Purkinje cell (primary cell): ENCODE data around the gene WDTC1. TPM values are rescaled to one million over a fixed set of nuclear protein-coding genes. Genes with fewer than 3 reads are reported as not detected.

Experiments
- polyA plus RNA-seq: library from polyadenylated mRNA; unstranded; fragments of >200 nt; fragmentation: Nextera tagmentation; gene quantifications from 2 replicates; pipeline ENCODE4 v1.2.1, GENCODE V29; 2014

Gene WDTC1, protein sequence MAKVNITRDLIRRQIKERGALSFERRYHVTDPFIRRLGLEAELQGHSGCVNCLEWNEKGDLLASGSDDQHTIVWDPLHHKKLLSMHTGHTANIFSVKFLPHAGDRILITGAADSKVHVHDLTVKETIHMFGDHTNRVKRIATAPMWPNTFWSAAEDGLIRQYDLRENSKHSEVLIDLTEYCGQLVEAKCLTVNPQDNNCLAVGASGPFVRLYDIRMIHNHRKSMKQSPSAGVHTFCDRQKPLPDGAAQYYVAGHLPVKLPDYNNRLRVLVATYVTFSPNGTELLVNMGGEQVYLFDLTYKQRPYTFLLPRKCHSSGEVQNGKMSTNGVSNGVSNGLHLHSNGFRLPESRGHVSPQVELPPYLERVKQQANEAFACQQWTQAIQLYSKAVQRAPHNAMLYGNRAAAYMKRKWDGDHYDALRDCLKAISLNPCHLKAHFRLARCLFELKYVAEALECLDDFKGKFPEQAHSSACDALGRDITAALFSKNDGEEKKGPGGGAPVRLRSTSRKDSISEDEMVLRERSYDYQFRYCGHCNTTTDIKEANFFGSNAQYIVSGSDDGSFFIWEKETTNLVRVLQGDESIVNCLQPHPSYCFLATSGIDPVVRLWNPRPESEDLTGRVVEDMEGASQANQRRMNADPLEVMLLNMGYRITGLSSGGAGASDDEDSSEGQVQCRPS
- 0.42 and 0.67 TPM in 2 replicates for polyA plus RNA-seq

DNA sequence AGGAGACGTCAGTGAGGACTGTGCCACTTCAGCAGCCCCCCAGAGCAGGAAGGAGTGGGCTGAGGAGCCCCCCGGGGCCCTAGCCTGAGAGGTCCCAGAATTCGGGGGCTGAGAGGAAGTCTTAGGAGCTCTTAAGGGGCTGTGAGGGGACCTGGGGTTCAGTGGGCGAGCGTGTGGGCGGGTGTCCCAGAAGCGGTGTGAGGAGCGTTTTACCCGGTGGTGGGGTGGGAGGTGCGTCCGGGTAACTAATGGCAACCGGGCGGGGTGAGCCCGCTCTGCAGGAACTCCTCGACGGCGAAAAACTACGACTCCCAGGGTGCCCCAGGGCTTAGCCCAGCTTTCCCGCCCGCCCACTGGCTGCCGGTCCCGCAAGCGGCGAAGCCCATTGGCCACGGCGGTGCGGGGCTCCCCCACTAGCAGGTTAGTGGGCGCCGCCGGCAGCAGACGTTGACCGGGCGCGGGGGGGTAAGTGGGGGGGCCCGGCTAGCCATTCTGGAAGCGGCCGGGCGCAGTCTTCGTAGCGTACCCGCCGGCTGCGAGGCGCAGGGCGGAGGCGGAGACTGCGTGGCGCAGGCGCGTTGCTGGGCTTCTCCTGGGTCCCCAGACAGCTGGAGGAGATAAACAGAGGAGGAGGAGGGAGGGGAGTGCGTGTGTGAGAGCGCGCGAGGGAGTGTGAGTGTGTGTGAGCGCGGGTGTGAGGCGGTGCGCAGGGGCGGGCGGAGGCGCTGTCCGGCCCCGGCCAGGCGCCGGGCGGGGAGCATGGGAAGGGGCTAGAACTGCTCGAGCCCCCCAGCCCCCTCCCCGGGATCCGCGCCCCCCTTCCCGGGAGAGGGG is at the start of gene WDTC1:
TSS of gene WDTC1 (plus strand) at position 584 of the 834 bp plus-strand sequence. CDS start 26,423 bp downstream, outside the sequence.

DNA sequence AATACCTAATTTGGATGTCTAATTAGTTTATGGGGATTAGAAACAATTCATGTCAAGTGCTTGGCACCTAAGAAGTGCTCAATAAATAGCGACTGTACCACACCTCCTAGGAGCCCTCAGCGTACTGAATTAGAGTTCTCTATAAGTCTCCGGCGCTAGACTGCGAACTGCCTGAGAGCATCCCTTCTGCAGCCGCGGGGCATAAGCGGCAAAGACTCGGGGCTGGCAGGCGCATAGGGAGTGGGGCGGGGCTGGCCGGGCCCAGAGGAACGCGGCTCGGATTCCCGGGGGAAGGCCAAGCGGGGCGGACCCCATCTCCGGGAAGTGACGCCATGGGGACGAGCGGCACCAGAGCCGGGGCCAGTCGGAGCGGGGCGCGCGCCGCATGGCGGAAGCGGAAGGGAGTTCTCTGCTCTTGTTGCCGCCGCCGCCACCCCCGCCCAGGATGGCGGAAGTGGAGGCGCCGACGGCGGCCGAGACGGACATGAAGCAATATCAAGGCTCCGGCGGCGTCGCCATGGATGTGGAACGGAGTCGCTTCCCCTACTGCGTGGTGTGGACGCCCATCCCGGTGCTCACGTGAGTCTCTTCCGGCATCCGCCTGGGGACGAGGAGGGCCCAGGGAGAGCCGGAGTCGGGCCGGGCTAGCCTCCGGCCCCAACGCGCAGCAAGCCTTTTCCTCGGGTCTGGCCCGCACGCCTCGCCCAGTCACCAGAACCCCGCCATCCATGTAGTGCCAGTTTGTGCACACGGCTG is 87.6 kb downstream of the WDTC1 start, which contains the start of gene TMEM222:
TSS of gene TMEM222 (plus strand) at position 351 of the 756 bp plus-strand sequence. CDS start at position 386, 35 bp downstream.

DNA sequence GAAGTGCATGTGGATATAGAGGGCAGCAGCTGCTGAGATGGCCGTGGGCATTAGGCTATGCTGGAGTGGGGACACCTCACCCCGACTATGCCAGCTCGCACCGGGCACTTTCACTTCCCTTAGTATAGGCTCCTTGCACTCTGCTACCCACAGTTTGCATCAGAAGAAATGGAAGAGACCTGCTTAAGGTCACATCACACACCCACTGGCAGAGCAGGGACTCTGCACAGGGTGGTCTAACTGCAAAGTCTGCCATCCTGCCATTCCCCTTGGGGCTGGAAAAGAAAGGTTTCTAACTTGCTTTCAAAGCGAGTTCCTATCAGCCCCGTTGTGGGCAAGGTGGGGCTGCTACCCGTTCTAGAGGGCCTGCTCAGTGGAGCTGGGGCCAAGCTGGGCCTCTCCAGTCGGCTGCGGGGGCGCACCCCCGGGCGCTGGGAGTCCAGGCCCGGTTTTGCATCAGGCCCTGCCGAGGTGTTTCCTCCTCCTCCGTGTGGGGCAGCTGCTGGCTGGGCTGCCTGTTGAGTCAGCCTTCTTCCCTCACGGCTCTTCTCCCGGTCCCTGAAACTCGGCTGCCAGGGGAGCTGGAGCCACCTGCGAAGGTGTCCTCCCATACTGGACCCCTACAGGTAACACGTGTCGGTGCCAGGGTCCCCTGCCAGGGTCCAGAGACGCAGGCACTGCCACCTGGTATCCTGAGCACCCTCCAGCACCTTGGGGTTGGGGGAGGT is 107.3 kb downstream of the WDTC1 start, which contains the start of gene SYTL1:
TSS of gene SYTL1 (plus strand) at position 498 of the 728 bp plus-strand sequence. CDS start 3,313 bp downstream, outside the sequence.

Other genes with a start within 250 kb of the WDTC1 start
- 9.7 and 14.0 TPM in 2 replicates for gene TRNP1, start 240.9 kb upstream of the WDTC1 start, polyA plus RNA-seq
- gene TENT5B, start 221.8 kb upstream of the WDTC1 start, polyA plus RNA-seq, result 0.20 TPM in 1 of 2 replicates, not detected in the other
- 10.8 and 12.2 TPM in 2 replicates for gene SLC9A1, start 79.5 kb upstream of the WDTC1 start, polyA plus RNA-seq
- 6.8 and 16.0 TPM in 2 replicates for gene TMEM222, start 87.5 kb downstream of the WDTC1 start, polyA plus RNA-seq
- gene SYTL1, start 107.4 kb downstream of the WDTC1 start, polyA plus RNA-seq, result not detected in 2 replicates
- gene MAP3K6, start 132.3 kb downstream of the WDTC1 start, polyA plus RNA-seq, result 2.5 TPM in 1 of 2 replicates, not detected in the other
- gene FCN3, start 140.2 kb downstream of the WDTC1 start, polyA plus RNA-seq, result not detected in 2 replicates
- gene CD164L2, start 148.7 kb downstream of the WDTC1 start, polyA plus RNA-seq, result not detected in 2 replicates
- gene GPR3, start 158.0 kb downstream of the WDTC1 start, polyA plus RNA-seq, result 0.14 and 0.19 TPM in 2 replicates